NCI-H226 (cell line): ENCODE data around the gene KRTAP5-1.
A peak's percentile ranks its signal among the peaks of the same experiment; 100 is the strongest.
"Not testable (repeated sequence)": the region's sequence is repeated elsewhere in the genome, so short reads cannot be mapped to it uniquely, and the experiment has no call there.

ENCODE experiments used
- DNase-seq: peaks from one replicate; pipeline ENCODE4 v3.0.0-alpha.2; 2015

The KRTAP5-1 gene, protein sequence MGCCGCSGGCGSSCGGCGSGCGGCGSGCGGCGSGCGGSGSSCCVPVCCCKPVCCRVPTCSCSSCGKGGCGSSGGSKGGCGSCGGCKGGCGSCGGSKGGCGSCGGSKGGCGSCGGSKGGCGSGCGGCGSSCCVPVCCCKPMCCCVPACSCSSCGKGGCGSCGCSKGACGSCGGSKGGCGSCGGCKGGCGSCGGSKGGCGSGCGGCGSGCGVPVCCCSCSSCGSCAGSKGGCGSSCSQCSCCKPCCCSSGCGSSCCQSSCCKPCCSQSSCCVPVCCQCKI

DNA sequence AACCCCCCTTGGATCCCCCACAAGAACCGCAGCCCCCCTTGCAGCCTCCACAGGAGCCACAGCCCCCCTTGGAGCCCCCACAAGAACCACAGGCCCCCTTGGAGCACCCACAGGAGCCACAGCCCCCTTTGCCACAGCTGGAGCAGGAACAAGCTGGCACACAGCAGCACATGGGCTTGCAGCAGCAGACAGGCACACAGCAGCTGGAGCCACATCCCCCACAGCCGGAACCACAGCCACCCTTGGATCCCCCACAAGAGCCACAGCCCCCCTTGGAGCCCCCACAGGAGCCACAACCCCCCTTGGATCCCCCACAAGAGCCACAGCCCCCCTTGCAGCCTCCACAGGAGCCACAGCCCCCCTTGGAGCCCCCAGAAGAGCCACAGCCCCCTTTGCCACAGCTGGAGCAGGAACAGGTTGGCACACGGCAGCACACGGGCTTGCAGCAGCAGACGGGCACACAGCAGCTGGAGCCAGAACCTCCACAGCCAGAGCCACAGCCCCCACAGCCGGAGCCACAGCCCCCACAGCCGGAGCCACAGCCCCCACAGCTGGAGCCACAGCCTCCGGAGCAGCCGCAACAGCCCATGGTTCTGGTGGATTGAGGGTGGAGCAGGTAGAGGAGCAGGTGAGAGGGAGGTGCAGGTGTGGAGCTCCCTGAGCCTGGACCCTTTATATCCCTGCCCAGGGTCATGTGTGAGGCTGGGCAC is at the start of gene KRTAP5-1:
Gene KRTAP5-1 (minus strand): TSS at position 623 of the 710 bp plus-strand sequence. CDS start 34 bp downstream, at position 589.
- not testable (repeated sequence) for DNase-seq

DNA sequence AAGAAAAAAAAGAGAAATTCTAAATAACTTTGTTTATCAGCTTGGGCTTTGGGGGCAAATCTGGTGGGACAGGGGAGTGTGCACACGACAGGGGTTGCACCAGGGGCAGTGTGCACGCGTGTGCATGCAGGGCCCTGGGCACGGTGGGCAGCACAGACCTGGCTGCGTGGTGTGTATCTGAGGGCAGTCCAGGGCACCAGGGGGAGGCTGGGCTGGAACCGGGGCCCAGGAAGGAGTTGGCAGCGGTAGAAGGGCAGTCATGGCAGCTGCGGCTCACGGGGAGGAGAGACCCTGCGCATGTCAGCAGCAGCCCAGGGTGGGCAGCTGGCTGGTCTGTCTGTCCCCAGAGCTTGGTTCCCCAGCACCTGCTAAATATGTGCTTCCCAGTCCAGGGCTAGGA is 48.8 kb upstream of the KRTAP5-1 start:
- DNase-seq: no peak

DNA sequence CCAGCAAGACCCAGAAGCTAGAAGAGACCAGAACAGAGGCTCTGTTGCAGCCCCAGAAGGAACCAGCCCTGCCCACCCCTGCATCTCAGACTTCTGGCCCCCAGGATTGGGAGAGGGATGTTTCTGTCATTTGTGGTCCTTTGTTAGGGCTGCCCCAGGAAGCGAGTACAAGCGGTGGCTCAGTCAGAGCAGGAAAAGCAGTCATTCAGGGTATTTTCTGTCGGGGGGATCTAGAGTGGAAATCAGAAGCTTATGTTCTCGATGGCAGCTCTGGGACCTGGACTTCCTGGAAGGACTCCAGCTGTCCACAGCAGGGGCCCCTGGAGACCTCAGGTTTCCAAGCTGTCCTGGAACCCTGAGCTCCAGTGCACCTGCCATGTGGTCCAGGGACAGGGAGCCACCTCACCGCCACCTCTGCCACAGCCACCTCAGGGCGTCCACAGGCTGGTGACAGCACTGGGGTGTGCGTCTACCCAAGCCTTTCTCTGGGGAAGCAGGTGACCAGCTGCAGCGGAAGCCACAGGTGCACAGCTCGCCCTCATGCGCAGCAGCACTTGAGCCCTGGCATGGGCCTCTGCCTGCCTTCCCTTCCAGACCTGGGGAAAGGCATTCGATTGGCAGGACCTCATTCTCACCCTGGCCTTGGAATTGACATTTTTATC is 47.1 kb upstream of the KRTAP5-1 start:
- no peak for DNase-seq

DNA sequence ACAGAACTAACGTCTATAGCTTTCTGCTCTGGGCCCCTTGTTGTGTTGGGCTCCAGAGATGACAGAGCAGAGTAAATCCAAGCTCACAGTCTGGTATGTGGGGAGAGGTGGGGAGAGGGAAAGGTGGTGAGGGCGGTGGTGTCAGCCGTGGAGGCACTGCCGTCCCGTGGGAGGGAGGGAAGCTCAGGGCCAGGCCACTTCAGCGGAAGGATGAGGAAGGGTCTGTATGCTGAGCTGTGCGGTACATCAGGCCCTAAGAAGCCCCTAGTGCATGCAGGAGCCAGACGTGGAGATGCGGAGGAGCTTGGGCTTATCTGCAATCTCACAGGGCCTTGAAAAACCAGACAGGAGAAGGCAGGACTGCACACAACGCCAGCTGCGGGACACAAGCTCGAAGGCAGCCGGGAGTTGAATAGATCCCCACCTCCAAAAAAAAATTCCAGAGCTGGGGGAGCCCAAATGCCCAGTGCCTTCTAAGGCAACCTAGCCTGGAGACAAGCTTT is 46.0 kb upstream of the KRTAP5-1 start:
- DNase-seq: no peak

DNA sequence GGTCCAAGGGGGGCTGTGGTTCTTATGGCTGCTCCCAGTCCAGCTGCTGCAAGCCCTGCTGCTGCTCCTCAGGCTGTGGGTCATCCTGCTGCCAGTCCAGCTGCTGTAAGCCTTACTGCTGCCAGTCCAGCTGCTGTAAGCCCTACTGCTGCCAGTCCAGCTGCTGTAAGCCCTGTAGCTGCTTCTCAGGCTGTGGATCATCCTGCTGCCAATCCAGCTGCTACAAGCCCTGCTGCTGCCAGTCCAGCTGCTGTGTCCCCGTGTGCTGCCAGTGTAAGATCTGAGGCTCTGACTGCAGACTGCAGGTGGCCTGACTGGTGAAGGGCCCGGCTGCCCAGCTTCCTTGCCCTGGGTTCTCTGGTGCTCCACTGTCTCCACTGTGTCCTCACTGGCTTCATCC is 45.2 kb upstream of the KRTAP5-1 start:
- no peak for DNase-seq

DNA sequence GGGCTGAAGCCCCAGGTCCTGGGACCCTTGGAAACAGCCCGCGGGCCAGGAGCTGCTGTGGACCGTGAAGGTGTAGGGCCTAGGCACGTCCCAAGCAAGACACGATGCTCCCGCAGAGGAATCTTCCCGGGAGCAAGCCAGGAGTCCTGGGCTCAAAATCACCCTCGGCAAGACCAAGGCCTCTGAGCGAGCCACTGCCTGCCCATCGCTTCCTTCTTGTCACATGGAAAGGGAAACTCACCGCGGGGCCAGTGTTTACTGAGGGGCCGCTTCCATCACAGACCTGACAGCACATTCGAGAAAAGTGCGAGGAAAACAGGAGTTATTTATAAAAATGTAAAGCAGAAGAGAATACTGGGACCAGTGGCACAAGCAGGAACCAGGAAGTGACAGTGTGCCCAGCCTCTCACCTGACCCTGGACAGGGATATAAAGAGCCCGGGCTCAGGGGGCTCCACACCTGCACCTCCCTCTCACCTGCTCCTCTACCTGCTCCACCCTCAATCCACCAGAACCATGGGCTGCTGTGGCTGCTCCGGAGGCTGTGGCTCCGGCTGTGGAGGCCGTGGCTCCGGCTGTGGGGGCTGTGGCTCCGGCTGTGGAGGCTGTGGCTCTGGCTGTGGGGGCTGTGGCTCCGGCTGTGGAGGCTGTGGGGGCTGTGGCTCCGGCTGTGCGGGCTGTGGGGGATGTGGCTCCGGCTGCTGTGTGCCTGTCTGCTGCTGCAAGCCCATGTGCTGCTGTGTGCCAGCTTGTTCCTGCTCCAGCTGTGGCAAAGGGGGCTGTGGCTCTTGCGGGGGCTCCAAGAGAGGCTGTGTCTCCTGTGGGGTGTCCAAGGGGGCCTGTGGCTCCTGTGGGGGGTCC is 44.5 kb upstream of the KRTAP5-1 start, which contains the start of gene KRTAP5-5:
Gene KRTAP5-5 (plus strand): TSS at position 450 of the 860 bp plus-strand sequence. CDS start 66 bp downstream, at position 516.
- no peak for DNase-seq

DNA sequence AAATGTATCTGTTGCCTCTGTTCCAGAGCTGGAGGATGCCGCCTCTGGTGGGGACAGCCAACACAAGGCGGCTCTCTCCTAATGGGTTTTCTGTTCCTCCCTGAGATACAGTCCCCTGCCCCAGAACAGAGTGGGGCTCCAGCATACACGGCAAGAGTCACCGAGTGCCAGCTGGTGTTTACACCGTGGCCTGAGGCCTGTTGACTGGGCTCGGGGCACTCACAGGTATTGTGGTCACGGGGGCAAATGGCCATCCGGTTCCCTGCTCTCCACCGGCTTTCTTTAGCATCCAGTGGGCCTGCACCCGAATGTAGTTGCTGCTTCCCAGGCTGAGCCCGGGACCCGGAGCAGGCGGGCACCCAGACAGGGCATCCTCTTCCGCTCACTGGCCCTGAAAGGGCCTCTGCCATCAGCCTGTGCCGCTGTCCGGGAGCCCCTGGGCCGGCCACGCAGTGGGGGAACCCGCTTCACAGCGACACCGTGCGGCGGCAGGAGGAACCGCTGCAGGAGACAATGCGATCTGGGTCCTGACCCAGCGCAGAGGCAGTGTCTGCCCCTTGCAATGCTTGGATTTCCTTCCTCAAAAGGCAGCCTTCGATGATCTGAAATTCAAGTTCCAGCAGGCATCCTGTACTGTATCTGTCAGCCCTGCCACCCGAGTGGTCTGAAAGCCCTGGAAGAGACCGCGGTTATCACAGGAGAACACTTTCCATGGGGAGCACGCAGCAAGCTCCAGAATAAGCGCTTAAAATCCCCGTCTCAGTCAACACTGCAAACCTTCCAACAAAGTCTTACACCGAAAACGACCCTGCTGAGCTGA is 43.6 kb upstream of the KRTAP5-1 start:
- DNase-seq: peak; percentile 10

DNA sequence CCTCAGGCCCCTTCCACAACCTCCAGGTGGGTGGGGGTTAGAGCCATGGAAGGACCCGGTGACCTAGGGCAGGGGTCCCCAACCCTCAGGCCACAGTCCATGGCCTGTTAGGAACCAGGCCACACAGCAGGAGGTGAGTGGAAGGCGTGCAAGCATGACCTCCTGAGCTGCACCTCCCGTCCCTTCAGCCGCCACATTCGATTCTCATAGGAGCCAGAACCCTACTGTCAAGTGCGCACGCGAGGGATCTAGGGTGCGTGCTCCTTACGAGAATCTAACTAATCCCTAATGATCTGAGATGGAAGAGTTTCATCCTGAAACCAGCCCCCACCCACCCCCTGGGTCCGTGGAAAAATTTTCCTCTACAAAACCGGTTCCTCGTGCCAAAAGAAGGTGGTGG is 40.5 kb upstream of the KRTAP5-1 start:
- no peak for DNase-seq

DNA sequence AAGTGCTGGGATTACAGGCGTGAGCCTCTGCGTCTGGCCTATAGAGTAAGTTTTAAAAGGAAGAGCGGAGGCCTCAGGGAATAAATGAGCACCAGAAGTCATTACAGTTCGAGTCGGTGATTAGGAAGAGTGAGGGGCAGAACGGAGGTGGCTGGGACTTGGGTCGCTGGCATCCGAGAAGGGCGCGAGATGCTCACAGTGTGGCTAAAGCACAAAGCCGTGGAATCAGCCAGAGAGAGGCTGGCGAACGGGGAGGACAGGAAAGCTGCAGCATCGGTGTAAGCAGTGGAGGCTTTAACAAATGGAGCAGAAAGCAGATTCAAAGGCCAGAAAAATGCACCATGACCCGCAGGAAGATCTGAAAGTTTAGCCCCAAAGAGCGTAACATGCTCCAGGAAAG is 39.5 kb upstream of the KRTAP5-1 start:
- no peak for DNase-seq

DNA sequence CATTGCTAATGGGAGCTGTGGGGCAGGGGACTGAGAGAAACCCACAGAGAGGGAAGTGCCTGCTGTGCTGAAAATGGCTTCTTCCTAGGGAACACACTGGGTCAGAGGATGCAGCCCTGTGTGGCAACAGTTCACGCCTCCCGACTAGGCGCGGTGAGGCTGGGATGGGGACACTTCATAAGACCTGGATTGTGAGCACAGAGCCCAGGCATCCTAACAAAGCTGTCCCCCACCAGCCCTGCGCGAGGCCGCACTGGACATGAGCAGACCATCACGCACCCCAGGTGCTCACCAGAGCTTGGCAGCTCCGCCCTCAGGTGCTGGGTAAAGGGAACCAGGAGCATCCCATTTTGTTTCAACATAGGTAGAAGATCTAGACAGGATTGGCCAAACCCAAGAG is 38.6 kb upstream of the KRTAP5-1 start:
- DNase-seq: no peak

DNA sequence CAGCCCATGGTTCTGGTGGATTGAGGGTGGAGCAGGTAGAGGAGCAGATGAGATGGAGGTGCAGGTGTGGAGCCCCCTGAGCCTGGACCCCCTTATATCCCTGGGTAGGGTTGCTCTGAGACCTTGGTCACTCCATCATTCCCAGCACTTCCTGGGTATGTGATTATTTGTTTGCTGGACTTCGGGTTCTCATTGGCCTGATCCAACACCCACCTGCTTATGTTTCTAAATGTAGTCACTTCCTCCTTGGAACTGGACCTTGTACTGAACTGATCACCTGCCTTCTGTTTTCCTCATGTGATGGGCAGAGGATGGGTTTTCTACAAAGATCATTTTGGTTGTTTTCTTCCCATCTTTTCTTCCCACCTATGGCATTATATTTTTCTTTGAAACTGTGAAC is 37.0 kb upstream of the KRTAP5-1 start, which contains the start of gene KRTAP5-4:
Gene KRTAP5-4 (minus strand): TSS at position 53 of the 400 bp plus-strand sequence. CDS start 45 bp downstream, at position 8.
- DNase-seq: no peak

DNA sequence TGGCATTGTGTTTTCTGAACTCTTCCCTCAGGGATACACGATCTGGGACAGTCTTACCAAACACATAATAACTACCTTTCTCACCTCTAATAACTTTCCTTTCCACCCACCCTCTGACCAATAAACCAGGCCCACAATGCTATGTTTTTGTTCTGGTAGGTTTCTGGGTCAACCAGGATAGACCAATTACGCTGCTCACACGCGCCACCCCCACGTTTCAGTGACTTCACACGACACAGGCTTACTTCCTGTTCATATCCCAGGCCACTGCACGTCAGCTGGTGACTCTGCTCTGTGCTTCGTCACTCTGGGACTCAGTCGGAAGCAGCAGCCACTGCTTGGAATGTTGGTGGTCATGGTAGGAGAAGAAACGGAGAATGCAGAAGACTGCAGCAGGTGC is 34.4 kb upstream of the KRTAP5-1 start:
- DNase-seq: no peak

DNA sequence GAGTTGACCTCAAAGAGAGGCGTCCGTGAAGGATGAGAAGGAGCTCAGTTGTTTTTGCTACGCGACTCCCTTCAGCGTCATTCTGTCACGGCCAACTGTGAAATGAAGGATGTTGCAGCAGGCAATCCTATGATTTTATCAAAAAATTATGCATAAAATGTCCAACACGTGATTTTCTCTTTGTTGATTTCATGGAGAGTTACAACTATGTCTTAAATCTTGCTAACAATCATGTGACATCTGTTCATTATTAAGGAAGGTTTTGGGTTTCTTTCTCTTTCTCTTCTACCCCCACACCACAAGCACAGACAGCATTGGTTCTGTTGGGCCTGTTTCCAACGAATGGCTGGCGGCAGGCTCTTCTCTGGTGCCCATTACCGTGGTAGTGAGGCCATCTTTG is 33.1 kb upstream of the KRTAP5-1 start:
- DNase-seq: no peak

DNA sequence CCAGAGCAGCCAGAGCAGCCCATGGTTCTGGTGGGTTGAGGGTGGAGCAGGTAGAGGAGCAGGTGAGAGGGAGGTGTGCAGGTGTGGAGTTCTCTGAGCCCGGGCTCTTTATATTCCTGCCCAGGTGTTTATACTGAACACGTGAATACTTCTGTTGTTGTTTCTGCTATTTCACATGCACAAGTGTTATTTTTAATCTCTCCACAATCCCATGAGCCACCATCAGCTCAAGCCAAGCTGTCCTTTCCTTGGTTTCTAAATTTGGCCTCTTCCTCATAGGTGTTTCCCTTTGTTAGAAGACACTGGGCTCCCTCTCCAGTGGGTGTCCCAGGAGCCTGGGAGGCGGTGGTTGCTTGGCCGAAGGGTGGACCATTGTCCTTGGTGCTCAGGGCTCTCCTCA is 23.3 kb upstream of the KRTAP5-1 start, which contains the start of gene KRTAP5-3:
Gene KRTAP5-3 (minus strand): TSS at position 101 of the 400 bp plus-strand sequence. CDS start 78 bp downstream, at position 23.
- no peak for DNase-seq

DNA sequence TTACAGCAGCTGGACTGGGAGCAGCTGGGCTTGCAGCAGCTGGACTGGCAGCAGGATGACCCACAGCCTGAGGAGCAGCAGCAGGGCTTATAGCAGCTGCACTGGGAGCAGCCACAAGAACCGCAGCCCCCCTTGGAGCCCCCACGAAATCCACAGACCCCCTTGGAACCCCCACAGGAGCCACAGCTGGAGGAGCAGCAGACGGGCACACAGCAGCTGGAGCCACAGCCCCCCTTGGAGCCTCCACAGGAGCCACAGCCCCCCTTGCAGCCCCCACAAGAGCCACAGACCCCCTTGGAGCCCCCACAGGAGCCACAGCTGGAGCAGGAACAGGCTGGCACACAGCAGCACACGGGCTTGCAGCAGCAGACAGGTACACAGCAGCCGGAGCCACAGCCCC is 22.8 kb upstream of the KRTAP5-1 start:
- not testable (repeated sequence) for DNase-seq

DNA sequence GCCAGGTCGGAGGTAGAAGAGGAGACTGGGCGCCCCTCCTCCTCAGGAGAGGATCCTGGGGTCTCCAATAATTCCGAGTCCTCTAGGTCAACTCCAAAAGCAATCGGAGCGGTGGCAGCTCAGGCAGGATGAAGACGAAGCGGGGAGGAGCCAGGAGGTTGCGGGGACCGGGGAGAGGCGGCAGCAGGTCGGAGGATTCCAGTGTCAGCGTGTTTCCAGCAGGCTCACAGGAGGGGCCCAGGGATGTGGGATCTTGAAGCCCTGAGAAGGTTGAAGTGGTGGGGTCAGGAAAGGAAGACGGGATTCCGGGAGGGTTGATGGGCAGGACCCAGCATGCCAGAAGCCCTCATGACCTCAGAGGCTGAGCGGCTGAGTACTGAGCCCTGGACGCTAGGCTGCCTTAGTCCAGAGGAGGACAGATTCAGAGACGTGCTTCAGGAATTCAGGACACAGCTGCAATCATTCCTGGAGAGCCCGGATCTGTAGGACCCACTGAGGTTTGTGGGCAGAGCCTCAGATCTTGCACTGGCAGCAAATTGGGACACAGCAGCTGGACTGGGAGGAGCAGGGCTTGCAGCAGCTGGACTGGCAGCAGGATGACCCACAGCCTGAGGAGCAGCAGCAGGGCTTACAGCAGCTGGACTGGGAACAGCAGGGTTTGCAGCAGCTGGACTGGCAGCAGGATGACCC is 22.2 kb upstream of the KRTAP5-1 start:
- not testable (repeated sequence) for DNase-seq

DNA sequence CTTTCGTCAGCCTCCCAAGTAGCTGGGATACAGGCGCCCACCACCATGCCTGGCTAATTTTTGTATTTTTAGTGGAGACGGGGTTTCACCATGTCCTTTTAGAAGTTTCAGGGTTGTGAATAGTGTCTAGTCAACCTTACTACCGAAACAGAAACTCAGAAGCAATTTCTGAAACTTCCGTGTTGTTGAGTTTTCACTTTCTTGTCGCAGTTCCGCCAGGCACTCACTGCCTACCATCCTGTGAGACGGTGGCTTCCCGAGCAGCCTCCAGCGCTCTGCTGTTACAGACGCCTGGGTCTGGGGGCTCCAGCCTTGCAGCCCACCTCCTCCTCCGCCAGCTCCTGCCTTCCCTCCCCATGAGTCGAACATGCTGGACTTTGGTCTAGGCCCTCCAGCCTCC is 20.8 kb upstream of the KRTAP5-1 start:
- not testable (repeated sequence) for DNase-seq

DNA sequence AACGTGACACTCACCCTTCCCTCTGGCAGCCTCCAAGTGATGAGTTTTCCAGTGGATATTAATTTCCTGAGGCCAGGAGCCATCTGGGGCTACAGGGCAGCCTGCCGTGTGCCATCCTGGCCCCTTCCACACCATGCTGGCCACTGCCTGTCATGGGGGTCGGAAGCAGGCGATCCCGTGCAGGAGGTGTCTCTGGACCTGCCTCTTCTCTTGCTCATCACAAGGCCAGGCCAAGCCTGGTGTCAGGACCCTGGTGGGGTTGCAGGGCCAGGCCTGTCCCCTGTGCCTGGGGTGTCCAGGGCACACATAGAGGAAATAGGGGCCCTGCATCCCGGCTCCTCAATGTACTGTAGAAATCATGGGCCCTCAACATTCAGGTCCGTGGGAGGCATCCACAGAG is 19.6 kb upstream of the KRTAP5-1 start:
- no peak for DNase-seq

DNA sequence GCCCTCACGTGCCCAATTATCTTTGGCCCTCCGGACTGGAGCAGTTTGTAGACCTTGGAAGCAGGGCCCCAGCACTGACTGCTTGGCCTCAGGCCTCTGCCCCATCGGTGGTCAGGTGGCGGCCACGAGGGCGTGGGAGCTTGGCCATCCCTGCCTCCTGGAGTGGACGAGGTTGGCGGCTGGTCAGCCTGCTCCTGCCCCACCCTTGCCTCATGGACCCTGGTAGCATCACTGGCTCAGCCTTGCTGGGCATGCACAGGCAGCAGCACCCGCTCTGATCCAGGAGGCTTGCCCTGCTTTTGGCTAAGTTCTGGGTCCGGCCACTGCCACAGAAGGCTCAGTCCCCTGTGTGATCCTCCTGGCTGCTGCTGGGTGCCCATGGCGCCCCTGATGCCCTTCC is 19.1 kb upstream of the KRTAP5-1 start:
- DNase-seq: no peak

DNA sequence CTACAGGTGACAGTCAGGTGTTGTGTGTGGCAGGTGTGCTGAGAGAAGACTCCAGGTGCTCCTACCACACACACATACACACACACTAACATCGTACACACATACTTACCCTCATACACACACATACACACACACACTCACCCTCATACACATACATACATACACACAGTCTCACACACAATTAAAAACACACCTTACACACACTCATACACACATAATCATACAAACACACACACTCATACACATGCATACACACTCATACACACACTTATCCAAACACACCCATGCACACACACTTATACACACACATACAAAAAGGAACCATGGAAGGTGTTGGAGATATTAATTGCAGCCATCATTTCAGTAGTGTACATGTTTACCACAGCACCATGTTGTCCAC is 18.5 kb upstream of the KRTAP5-1 start:
- DNase-seq: no peak

DNA sequence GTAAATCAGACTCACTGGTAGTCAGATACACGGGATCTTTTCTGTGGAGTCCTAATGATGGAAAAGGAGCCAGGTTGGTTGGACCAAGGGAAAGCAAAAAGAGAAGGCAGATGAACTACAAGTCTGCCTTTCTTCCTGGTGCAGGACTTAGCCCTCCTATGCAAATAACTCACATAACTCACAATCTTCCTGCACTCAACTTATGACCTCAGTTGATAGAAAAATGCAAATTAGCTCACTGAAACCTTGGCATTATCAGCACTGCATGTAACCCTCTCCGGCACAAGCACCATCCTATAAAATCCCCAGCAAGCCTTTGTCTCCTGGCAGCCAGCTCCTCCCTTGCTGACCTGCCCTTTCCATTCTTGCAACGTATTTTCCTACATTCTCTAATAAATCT is 16.6 kb upstream of the KRTAP5-1 start:
- DNase-seq: not testable (repeated sequence)
